ENCODE data around the gene PPIG. TPM values are rescaled to one million over a fixed set of nuclear protein-coding genes. Genes with fewer than 3 reads are reported as not detected.
"Not testable (repeated sequence)": the region's sequence is repeated elsewhere in the genome, so short reads cannot be mapped to it uniquely, and the experiment has no call there.

PPIG gene
- total and polyA plus RNA-seq, 5 donors from 2014 or later, result 50.6 to 81.6 (median 53.0) TPM

DNA sequence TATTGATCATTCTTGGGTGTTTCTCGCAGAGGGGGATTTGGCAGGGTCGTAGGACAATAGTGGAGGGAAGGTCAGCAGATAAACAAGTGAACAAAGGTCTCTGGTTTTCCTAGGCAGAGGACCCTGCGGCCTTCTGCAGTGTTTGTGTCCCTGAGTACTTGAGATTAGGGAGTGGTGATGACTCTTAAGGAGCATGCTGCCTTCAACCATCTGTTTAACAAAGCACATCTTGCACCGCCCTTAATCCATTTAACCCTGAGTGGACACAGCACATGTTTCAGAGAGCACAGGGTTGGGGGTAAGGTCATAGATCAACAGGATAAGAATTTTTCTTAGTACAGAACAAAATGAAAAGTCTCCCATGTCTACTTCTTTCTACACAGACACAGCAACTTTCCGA is 9.6 kb upstream of the PPIG start:
- not testable (repeated sequence) for H3K27me3 Mint-ChIP-seq; H3K36me3 Mint-ChIP-seq; H3K9me3 Mint-ChIP-seq; H3K27ac Mint-ChIP-seq; H3K9me3 ChIP-seq (ENCODE audit: control insufficient read depth in 2 of 2, low read length in 2 of 2); H3K36me3 ChIP-seq (ENCODE audit: control insufficient read depth, insufficient read depth, low read length); H3K27ac ChIP-seq (ENCODE audit: insufficient read depth, low read length, poor library complexity, severe bottlenecking); H3K4me3 ChIP-seq (ENCODE audit: low read depth, low read length); H3K27me3 ChIP-seq (ENCODE audit: control insufficient read depth, insufficient read depth, low read length); DNase-seq; ATAC-seq (ENCODE audit: low read depth in 2 of 2)
- H3K4me1 ChIP-seq (ENCODE audit: control insufficient read depth, insufficient read depth, low read length, poor library complexity, severe bottlenecking), result peaks cover 13% of the 10 kb centered on the region
- Mint-ChIP-seq H3K4me1 (peaks cover 13 to 24% (median 15%) of the 10 kb centered on the region in 4 donors), H3K4me3 (peak overlapping the region in 1 of 4 donors; percentile 29)

DNA sequence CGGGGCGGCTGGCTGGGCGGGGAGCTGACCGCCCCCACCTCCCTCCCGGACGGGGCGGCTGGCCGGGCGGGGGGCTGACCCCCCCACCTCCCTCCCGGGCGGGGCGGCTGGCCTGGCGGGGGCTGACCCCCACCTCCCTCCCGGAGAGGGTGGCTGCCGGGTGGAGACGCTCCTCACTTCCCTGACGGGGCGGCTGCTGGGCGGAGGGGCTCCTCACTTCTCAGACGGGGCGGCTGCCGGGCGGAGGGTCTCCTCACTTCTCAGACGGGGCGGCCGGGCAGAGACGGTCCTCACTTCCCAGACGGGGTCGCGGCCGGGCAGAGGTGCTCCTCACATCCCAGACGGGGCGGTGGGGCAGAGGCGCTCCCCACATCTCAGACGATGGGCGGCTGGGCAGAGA is 8.9 kb upstream of the PPIG start:
- peaks cover 13% of the 10 kb centered on the region for H3K4me1 ChIP-seq (ENCODE audit: control insufficient read depth, insufficient read depth, low read length, poor library complexity, severe bottlenecking)
- DNase-seq; H3K4me3 ChIP-seq (ENCODE audit: low read depth, low read length); H3K27ac Mint-ChIP-seq; H3K27ac ChIP-seq (ENCODE audit: insufficient read depth, low read length, poor library complexity, severe bottlenecking); H3K36me3 Mint-ChIP-seq; H3K27me3 ChIP-seq (ENCODE audit: control insufficient read depth, insufficient read depth, low read length); ATAC-seq (ENCODE audit: low read depth in 2 of 2); H3K27me3 Mint-ChIP-seq; H3K4me3 Mint-ChIP-seq; H3K36me3 ChIP-seq (ENCODE audit: control insufficient read depth, insufficient read depth, low read length); H3K9me3 Mint-ChIP-seq; H3K9me3 ChIP-seq (ENCODE audit: control insufficient read depth in 2 of 2, low read length in 2 of 2): not testable (repeated sequence)
- H3K4me1 Mint-ChIP-seq, result peaks cover 6 to 19% (median 14%) of the 10 kb centered on the region in 4 donors

DNA sequence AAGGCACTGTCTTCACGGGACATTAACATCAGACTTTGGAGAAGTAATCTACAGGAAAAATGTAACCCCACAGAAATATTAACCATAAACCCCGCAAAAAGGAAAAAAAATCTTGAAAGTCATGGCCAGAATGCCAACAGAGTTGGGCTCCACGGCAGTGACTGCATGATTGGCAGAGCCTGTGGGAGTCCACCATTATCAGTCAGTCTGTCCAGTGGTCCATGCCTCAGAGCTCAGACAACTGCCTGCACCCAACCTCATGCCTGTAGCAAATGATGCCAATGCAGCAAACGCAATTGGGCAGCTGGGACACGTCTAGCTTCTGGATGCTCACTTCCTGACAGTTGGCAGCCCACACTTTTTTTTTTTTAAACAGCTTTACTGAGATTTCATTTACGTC is 5.1 kb upstream of the PPIG start:
- H3K27me3 ChIP-seq (ENCODE audit: control insufficient read depth, insufficient read depth, low read length), result no peaks in the 10 kb centered on the region
- no peak overlapping the region for H3K4me3 ChIP-seq (ENCODE audit: low read depth, low read length)
- Mint-ChIP-seq H3K27me3 (peaks cover under 1% of the 10 kb centered on the region), H3K4me3 (peak overlapping the region in 1 of 4 donors; percentile 74), H3K36me3 (no peaks in the 10 kb centered on the region), H3K27ac (no peak overlapping the region), H3K4me1 (peaks cover 0 to 7% (median 1%) of the 10 kb centered on the region in 4 donors), H3K9me3 (peaks cover 0 to 9% (median 0%) of the 10 kb centered on the region in 7 donors)
- no peak overlapping the region for H3K27ac ChIP-seq (ENCODE audit: insufficient read depth, low read length, poor library complexity, severe bottlenecking)
- ATAC-seq (ENCODE audit: low read depth in 2 of 2) (no peak), DNase-seq (no peak)
- peaks cover 0 to 4% of the 10 kb centered on the region in 2 experiments for H3K9me3 ChIP-seq (ENCODE audit: control insufficient read depth in 2 of 2, low read length in 2 of 2)
- H3K36me3 ChIP-seq (ENCODE audit: control insufficient read depth, insufficient read depth, low read length), result no peaks in the 10 kb centered on the region
- peaks cover under 1% of the 10 kb centered on the region for H3K4me1 ChIP-seq (ENCODE audit: control insufficient read depth, insufficient read depth, low read length, poor library complexity, severe bottlenecking)

DNA sequence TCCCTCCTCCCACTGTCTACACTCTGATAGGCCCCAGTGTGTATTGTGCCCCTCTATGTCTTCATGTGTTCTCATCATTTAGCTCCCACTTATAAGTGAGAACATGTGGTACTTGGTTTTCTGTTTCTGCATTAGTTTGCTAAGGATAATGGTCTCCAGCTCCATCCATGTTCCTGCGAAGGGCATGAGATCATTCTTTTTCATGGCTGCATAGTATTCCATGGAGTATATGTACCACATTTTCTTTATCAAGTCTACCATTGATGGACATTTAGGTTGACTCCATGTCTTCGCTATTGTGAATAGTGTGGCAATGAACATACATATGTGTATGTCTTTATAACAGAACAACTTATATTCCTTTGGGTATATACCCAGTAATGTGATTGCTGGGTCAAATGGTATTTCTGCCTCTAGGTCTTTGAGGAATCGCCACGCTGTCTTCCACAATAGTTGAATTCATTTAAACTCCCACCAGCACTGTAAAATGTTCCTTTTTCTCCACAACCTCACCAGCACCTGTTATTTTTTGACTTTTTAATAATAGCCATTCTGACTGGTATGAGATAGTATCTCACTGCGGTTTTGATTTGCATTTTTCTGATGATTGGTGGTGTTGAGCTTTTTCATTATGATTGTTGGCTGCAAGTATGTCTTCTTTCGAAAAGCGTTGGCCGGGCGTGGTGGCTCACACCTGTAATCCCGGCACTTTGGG is 1.4 kb upstream of the PPIG start:
- not testable (repeated sequence) for DNase-seq; H3K4me3 ChIP-seq (ENCODE audit: low read depth, low read length); H3K36me3 ChIP-seq (ENCODE audit: control insufficient read depth, insufficient read depth, low read length); H3K9me3 Mint-ChIP-seq; H3K9me3 ChIP-seq (ENCODE audit: control insufficient read depth in 2 of 2, low read length in 2 of 2); H3K27ac ChIP-seq (ENCODE audit: insufficient read depth, low read length, poor library complexity, severe bottlenecking); H3K36me3 Mint-ChIP-seq; H3K27me3 ChIP-seq (ENCODE audit: control insufficient read depth, insufficient read depth, low read length); H3K27me3 Mint-ChIP-seq; ATAC-seq (ENCODE audit: low read depth in 2 of 2)
- Mint-ChIP-seq H3K4me1 (peaks cover 9 to 36% (median 21%) of the 10 kb centered on the region in 4 donors), H3K4me3 (peak overlapping the region; percentile 63 to 97 (median 70)), H3K27ac (peak overlapping the region in 2 of 3 donors; percentile 67 to 100)
- peaks cover 23% of the 10 kb centered on the region for H3K4me1 ChIP-seq (ENCODE audit: control insufficient read depth, insufficient read depth, low read length, poor library complexity, severe bottlenecking)

DNA sequence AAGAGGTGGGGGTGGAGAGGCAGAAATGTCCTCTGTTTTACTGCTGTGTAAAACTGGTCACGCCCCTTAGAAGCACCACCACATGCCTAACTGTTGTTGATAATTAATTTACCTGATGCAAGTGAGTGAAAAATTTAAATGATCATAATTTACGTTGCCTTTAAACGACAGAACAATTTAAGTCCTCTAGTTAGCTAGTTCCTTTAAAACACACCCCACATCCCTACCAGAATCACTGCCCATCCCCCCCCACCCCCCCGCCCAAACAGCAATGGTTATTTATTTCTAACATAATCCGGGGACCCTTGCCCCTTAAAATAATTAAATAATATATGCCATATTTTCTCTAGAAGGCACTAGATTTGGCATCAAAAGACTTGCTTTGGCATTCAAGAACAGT is 633 bp upstream of the PPIG start:
- H3K36me3 Mint-ChIP-seq, result peaks cover 3% of the 10 kb centered on the region
- H3K9me3 Mint-ChIP-seq, result peaks cover 0 to 9% (median 0%) of the 10 kb centered on the region in 7 donors
- H3K27me3 Mint-ChIP-seq, result peaks cover 5% of the 10 kb centered on the region
- Histone ChIP-seq H3K4me1 (ENCODE audit: control insufficient read depth, insufficient read depth, low read length, poor library complexity, severe bottlenecking) (peaks cover 27% of the 10 kb centered on the region), H3K27me3 (ENCODE audit: control insufficient read depth, insufficient read depth, low read length) (no peaks in the 10 kb centered on the region), H3K27ac (ENCODE audit: insufficient read depth, low read length, poor library complexity, severe bottlenecking) (peak overlapping the region; percentile 99), H3K9me3 (ENCODE audit: control insufficient read depth in 2 of 2, low read length in 2 of 2) (peaks cover 0 to 4% of the 10 kb centered on the region in 2 experiments), H3K36me3 (ENCODE audit: control insufficient read depth, insufficient read depth, low read length) (no peaks in the 10 kb centered on the region), H3K4me3 (ENCODE audit: low read depth, low read length) (no peak overlapping the region)
- H3K4me1 Mint-ChIP-seq, result peaks cover 13 to 41% (median 25%) of the 10 kb centered on the region in 4 donors
- peak overlapping the region in 2 of 3 donors; percentile 15 to 100 for H3K27ac Mint-ChIP-seq
- no peak for DNase-seq
- H3K4me3 Mint-ChIP-seq, result peak overlapping the region; percentile 21 to 99 (median 82)
- no peak for ATAC-seq (ENCODE audit: low read depth in 2 of 2)

DNA sequence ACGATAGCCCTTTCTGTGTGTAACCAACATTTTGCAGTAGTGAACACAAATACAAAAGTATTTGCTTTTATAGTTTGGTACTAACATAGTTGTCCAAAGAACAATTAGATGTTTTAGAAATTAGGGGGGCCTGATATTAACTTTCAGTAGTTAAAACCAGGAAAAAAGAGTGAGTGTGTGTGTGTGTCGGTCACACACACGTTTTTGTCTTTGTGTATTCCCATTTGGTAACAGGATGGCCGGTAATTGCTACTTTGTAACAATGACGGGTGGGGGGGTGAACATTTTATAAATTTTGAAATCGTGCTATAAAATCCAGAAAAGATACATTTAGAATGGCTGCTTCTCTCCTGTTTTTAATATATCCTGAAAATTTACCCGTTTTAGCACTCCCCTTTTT is 1.5 kb downstream of the PPIG start:
- H3K27ac ChIP-seq (ENCODE audit: insufficient read depth, low read length, poor library complexity, severe bottlenecking), result peak overlapping the region; percentile 99
- ATAC-seq (ENCODE audit: low read depth in 2 of 2) (no peak), DNase-seq (no peak)
- peaks cover 27% of the 10 kb centered on the region for H3K4me1 ChIP-seq (ENCODE audit: control insufficient read depth, insufficient read depth, low read length, poor library complexity, severe bottlenecking)
- Mint-ChIP-seq H3K9me3 (peaks cover 0 to 9% (median 1%) of the 10 kb centered on the region in 7 donors), H3K4me3 (peak overlapping the region; percentile 97 to 100 (median 99)), H3K36me3 (peaks cover 3% of the 10 kb centered on the region), H3K4me1 (peaks cover 23 to 59% (median 40%) of the 10 kb centered on the region in 4 donors), H3K27ac (peak overlapping the region; percentile 98 to 100 (median 100)), H3K27me3 (peaks cover 5% of the 10 kb centered on the region)
- no peaks in the 10 kb centered on the region for H3K36me3 ChIP-seq (ENCODE audit: control insufficient read depth, insufficient read depth, low read length)
- peak overlapping the region; percentile 90 for H3K4me3 ChIP-seq (ENCODE audit: low read depth, low read length)
- peaks cover 0 to 4% of the 10 kb centered on the region in 2 experiments for H3K9me3 ChIP-seq (ENCODE audit: control insufficient read depth in 2 of 2, low read length in 2 of 2)
- no peaks in the 10 kb centered on the region for H3K27me3 ChIP-seq (ENCODE audit: control insufficient read depth, insufficient read depth, low read length)

DNA sequence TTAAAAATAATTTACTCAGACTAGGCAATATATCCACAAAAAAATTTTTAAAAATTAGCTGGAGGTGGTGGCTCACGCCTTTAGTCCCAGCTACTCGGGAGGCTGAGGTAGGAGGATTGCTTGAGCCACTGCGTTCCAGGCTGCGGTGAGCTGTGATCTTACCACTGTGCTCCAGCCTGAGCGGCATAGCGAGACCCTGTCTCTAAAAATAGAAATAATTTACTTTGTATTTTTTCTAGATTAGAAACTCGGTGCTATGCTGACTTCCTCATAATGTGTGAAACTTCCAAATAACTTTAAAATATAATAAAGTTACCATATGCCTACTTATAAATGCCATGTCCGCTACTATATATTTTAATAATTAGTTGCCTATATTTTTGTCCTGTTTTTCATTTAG is 6.7 kb downstream of the PPIG start:
- Histone ChIP-seq H3K4me1 (ENCODE audit: control insufficient read depth, insufficient read depth, low read length, poor library complexity, severe bottlenecking) (peaks cover 30% of the 10 kb centered on the region), H3K36me3 (ENCODE audit: control insufficient read depth, insufficient read depth, low read length) (no peaks in the 10 kb centered on the region), H3K27me3 (ENCODE audit: control insufficient read depth, insufficient read depth, low read length) (no peaks in the 10 kb centered on the region), H3K27ac (ENCODE audit: insufficient read depth, low read length, poor library complexity, severe bottlenecking) (no peak overlapping the region), H3K4me3 (ENCODE audit: low read depth, low read length) (no peak overlapping the region), H3K9me3 (ENCODE audit: control insufficient read depth in 2 of 2, low read length in 2 of 2) (no peaks in the 10 kb centered on the region)
- no peak for DNase-seq
- H3K27me3 Mint-ChIP-seq, result no peaks in the 10 kb centered on the region
- no peak overlapping the region for H3K27ac Mint-ChIP-seq
- peaks cover 18 to 65% (median 40%) of the 10 kb centered on the region in 4 donors for H3K4me1 Mint-ChIP-seq
- peak overlapping the region in 3 of 4 donors; percentile 1 to 42 (median 41) for H3K4me3 Mint-ChIP-seq
- peaks cover 0 to 3% (median 0%) of the 10 kb centered on the region in 7 donors for H3K9me3 Mint-ChIP-seq
- H3K36me3 Mint-ChIP-seq, result peaks cover 7% of the 10 kb centered on the region
- no peak for ATAC-seq (ENCODE audit: low read depth in 2 of 2)

DNA sequence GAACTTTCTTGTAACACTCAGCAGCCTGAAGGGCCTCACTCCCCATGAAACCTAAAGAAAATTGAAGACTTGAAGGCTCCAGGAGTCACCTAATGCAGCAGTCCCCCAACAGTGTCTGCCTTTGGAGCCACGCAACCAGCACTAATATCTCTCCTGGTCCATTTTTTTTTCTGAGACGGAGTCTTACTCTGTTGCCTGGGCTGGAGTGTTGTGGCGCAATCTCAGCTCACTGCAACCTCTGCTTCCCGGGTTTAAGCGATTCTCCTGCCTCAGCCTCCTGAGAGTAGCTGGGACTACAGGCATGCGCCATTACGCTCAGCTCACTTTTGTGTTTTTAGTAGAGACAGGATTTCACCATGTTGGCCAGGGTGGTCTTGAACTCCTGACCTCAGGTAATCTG is 12.4 kb downstream of the PPIG start:
- Mint-ChIP-seq H3K4me3 (peak overlapping the region in 1 of 4 donors; percentile 7), H3K4me1 (peaks cover 23 to 56% (median 25%) of the 10 kb centered on the region in 4 donors)
- not testable (repeated sequence) for H3K36me3 ChIP-seq (ENCODE audit: control insufficient read depth, insufficient read depth, low read length); H3K4me1 ChIP-seq (ENCODE audit: control insufficient read depth, insufficient read depth, low read length, poor library complexity, severe bottlenecking); H3K27ac Mint-ChIP-seq; H3K36me3 Mint-ChIP-seq; H3K27ac ChIP-seq (ENCODE audit: insufficient read depth, low read length, poor library complexity, severe bottlenecking); DNase-seq; H3K9me3 ChIP-seq (ENCODE audit: control insufficient read depth in 2 of 2, low read length in 2 of 2); H3K9me3 Mint-ChIP-seq; H3K4me3 ChIP-seq (ENCODE audit: low read depth, low read length); ATAC-seq (ENCODE audit: low read depth in 2 of 2); H3K27me3 Mint-ChIP-seq; H3K27me3 ChIP-seq (ENCODE audit: control insufficient read depth, insufficient read depth, low read length)
